NOMO-1 treated with dmso at 0.1 percent for 144 hours (cell line): ENCODE measurements around the gene HP1BP3.
A peak's percentile ranks its signal among the peaks of the same experiment; 100 is the strongest.
"Not testable (repeated sequence)": the region's sequence is repeated elsewhere in the genome, so short reads cannot be mapped to it uniquely, and the experiment has no call there.

Experiments
- DNase-seq: peaks from one replicate; lab custom pipeline; 2025; ENCODE audit not compliant: unreplicated experiment; lab: John Stamatoyannopoulos, UW

HP1BP3 gene

GRCh38 chr1:20787029-20787839, at the start of gene HP1BP3:
TSS of gene HP1BP3 (minus strand) at chr1:20787307. CDS start at chr1:20780440, 6,867 bp downstream.
- DNase-seq: peak; percentile 40

- DNase-seq: no peak
Measured at GRCh38 chr1:20836230-20836629, 49.1 kb upstream of the HP1BP3 start.

- no peak for DNase-seq
Measured at GRCh38 chr1:20834780-20835179, 47.7 kb upstream of the HP1BP3 start.

GRCh38 chr1:20834192-20834591, 47.1 kb upstream of the HP1BP3 start:
- no peak for DNase-seq

GRCh38 chr1:20830378-20830777, 43.3 kb upstream of the HP1BP3 start:
- DNase-seq: no peak

- no peak for DNase-seq
Measured at GRCh38 chr1:20829946-20830345, 42.8 kb upstream of the HP1BP3 start.

GRCh38 chr1:20829531-20829930, 42.4 kb upstream of the HP1BP3 start:
- no peak for DNase-seq

- no peak for DNase-seq
Measured at GRCh38 chr1:20823845-20824244, 36.7 kb upstream of the HP1BP3 start.

- DNase-seq: no peak
Measured at GRCh38 chr1:20821466-20821865, 34.4 kb upstream of the HP1BP3 start.

- DNase-seq: no peak
Measured at GRCh38 chr1:20819818-20820217, 32.7 kb upstream of the HP1BP3 start.

- DNase-seq: no peak
Measured at GRCh38 chr1:20814534-20814871, 27.4 kb upstream of the HP1BP3 start.

- DNase-seq: no peak
Measured at GRCh38 chr1:20811916-20812315, 24.8 kb upstream of the HP1BP3 start.

GRCh38 chr1:20793236-20793635, 6.1 kb upstream of the HP1BP3 start:
- DNase-seq: no peak

GRCh38 chr1:20792196-20792595, 5.1 kb upstream of the HP1BP3 start:
- DNase-seq: no peak

- no peak for DNase-seq
Measured at GRCh38 chr1:20790785-20791184, 3.7 kb upstream of the HP1BP3 start.

GRCh38 chr1:20789598-20789997, 2.5 kb upstream of the HP1BP3 start:
- DNase-seq: not testable (repeated sequence)

- DNase-seq: peak; percentile 56
Measured at GRCh38 chr1:20787840-20788795, 1.0 kb upstream of the HP1BP3 start.

- peak; percentile 94 for DNase-seq
Measured at GRCh38 chr1:20786253-20787028, 666 bp downstream of the HP1BP3 start.

GRCh38 chr1:20785907-20786252, 1.2 kb downstream of the HP1BP3 start:
- peak; percentile 47 for DNase-seq

- DNase-seq: no peak
Measured at GRCh38 chr1:20775700-20776099, 11.4 kb downstream of the HP1BP3 start.

GRCh38 chr1:20771780-20772179, 15.3 kb downstream of the HP1BP3 start:
- DNase-seq: no peak
